ENCODE measurements around the gene HPCAL1.

Gene HPCAL1

GRCh38 chr2:10269711-10270610 lies 32.7 kb upstream of the HPCAL1 start:
- no peak for DNase-seq (ENCODE audit: low read depth)

GRCh38 chr2:10271509-10271908 lies 31.2 kb upstream of the HPCAL1 start:
- no peak for DNase-seq (ENCODE audit: low read depth)

- no peak for DNase-seq (ENCODE audit: low read depth)
These were observed 30.8 kb upstream of the HPCAL1 start for GRCh38 chr2:10271946-10272345.

GRCh38 chr2:10272464-10272863 lies 30.2 kb upstream of the HPCAL1 start:
- DNase-seq (ENCODE audit: low read depth), result no peak

GRCh38 chr2:10273215-10274175 lies 29.2 kb upstream of the HPCAL1 start:
- DNase-seq (ENCODE audit: low read depth), result no peak

GRCh38 chr2:10274376-10274775 lies 28.3 kb upstream of the HPCAL1 start:
- no peak for DNase-seq (ENCODE audit: low read depth)

- no peak for DNase-seq (ENCODE audit: low read depth)
These were observed 27.5 kb upstream of the HPCAL1 start for GRCh38 chr2:10274983-10275802.

GRCh38 chr2:10276481-10277292 lies 26.0 kb upstream of the HPCAL1 start:
- no peak for DNase-seq (ENCODE audit: low read depth)

GRCh38 chr2:10277293-10278028 lies 25.2 kb upstream of the HPCAL1 start:
- DNase-seq (ENCODE audit: low read depth), result no peak

GRCh38 chr2:10278029-10278762 lies 24.5 kb upstream of the HPCAL1 start:
- no peak for DNase-seq (ENCODE audit: low read depth)

- DNase-seq (ENCODE audit: low read depth), result no peak
These were observed 23.8 kb upstream of the HPCAL1 start for GRCh38 chr2:10278763-10279471.

GRCh38 chr2:10279472-10279870 lies 23.2 kb upstream of the HPCAL1 start:
- no peak for DNase-seq (ENCODE audit: low read depth)

- no peak for DNase-seq (ENCODE audit: low read depth)
These were observed 22.7 kb upstream of the HPCAL1 start for GRCh38 chr2:10279946-10280463.

GRCh38 chr2:10281891-10282290 lies 20.8 kb upstream of the HPCAL1 start:
- no peak for DNase-seq (ENCODE audit: low read depth)

GRCh38 chr2:10282611-10283105 lies 20.0 kb upstream of the HPCAL1 start:
- DNase-seq (ENCODE audit: low read depth), result no peak

GRCh38 chr2:10283106-10284062 lies 19.3 kb upstream of the HPCAL1 start:
- no peak for DNase-seq (ENCODE audit: low read depth)

GRCh38 chr2:10284108-10284870 lies 18.4 kb upstream of the HPCAL1 start:
- DNase-seq (ENCODE audit: low read depth), result no peak

Measured in stimulated activated CD8-positive, alpha-beta memory T cell treated with anti-CD3 and anti-CD28 coated beads, Interleukin-15, amount 100 ng/mL, for 1 hour (primary cell).